ENCODE measurements around the gene ZNF521.
"Not testable (repeated sequence)": the region's sequence is repeated elsewhere in the genome, so short reads cannot be mapped to it uniquely, and the experiment has no call there.

ZNF521 gene

GRCh38 chr18:25033175-25033574 is 318.8 kb downstream of the ZNF521 start:
- DNase-seq (ENCODE audit: low spot score) = not testable (repeated sequence)

GRCh38 chr18:25029802-25030201 is 322.2 kb downstream of the ZNF521 start:
- no peak for DNase-seq (ENCODE audit: low spot score)

GRCh38 chr18:25019931-25020330 is 332.0 kb downstream of the ZNF521 start:
- no peak for DNase-seq (ENCODE audit: low spot score)

GRCh38 chr18:25019086-25019860 is 332.7 kb downstream of the ZNF521 start:
- DNase-seq (ENCODE audit: low spot score) = no peak

- DNase-seq (ENCODE audit: low spot score) = no peak
Observed at GRCh38 chr18:25016666-25017065, 335.3 kb downstream of the ZNF521 start.

- DNase-seq (ENCODE audit: low spot score) = no peak
Observed at GRCh38 chr18:25016181-25016580, 335.8 kb downstream of the ZNF521 start.

All from CD4-positive, alpha-beta T cell treated with Interleukin-2 at 100 ng/mL for 4 hours (primary cell).